K562 (cell line): ENCODE measurements around the gene GALNS. TPM values are rescaled to one million over a fixed set of nuclear protein-coding genes. Genes with fewer than 3 reads are reported as not detected.

Source experiments
- ATAC-seq: fragments of 200-7000 bp; cut with Tn5 transposase; 3 replicates; pipeline ENCODE4 v1.9.1; 2020; ENCODE audit warnings: moderate library complexity
- BruUV-seq: library from RNA; stranded (reverse); fragments of 400-500 nt; replicated peaks from 2 replicates; lab custom pipeline; 2021; lab: Mats Ljungman, UMichigan
- CTCF ChIA-PET: fragments of 300-600 bp; formaldehyde crosslinking; extraction: SDS; loops from one replicate; lab custom pipeline; 2021; ENCODE audit warnings: low intra/inter-chr PET ratio; lab: Yijun Ruan, JAX
- POLR2A ChIA-PET: fragments of 300-600, 350-650 bp; sonication (Branson Sonifier 250); formaldehyde crosslinking; extraction: SDS; loops from one replicate; lab custom pipeline; 2021; ENCODE audit warnings: antibody characterized with exemption, inconsistent platforms; lab: Yijun Ruan, JAX
- DNase-seq, 4 experiments: peaks; one replicate each; pipeline versions ENCODE4 v3.0.0 to v3.0.0-alpha.2; 2011 to 2018; ENCODE audit warnings: low spot score in 3 of 4, mixed read lengths in 3 of 4; ENCODE audit errors: extremely low read depth in 1 of 4
- FAIRE-seq: peaks from 2 replicates; lab custom pipeline; 2011; peaks lifted over from hg19 to GRCh38; lab: Jason Lieb, UNC
- H2AFZ ChIP-seq: 2 replicates; pipeline ENCODE4 v1.6.0; 2011; ENCODE audit warnings: low read depth, low read length, control low read depth, inconsistent platforms
- H3K27ac ChIP-seq: fragments of 200-600 bp; 3 replicates; pipeline ENCODE4 v1.8.0; 2011; ENCODE audit warnings: low read depth, mild to moderate bottlenecking, control low read depth, inconsistent platforms, low read length, moderate library complexity, mixed read lengths; ENCODE audit errors: extremely low read depth
- H3K27me3 ChIP-seq, 2 experiments: fragments of 300-600 bp in 1 of 2; 2 replicates in 1 of 2; 3 replicates in 1 of 2; pipeline versions ENCODE4 v1.6.0 to v1.8.0; 2011; ENCODE audit warnings: inconsistent platforms in 2 of 2, low read length in 2 of 2, mild to moderate bottlenecking in 1 of 2, mixed read lengths in 1 of 2, moderate library complexity in 1 of 2; ENCODE audit not compliant: control insufficient read depth in 2 of 2, insufficient read depth in 2 of 2
- H3K36me3 ChIP-seq: fragments of 300-600 bp; 3 replicates; pipeline ENCODE4 v1.8.0; 2011; ENCODE audit warnings: mild to moderate bottlenecking, low read length, inconsistent platforms; ENCODE audit not compliant: control insufficient read depth, insufficient read depth
- H3K4me1 ChIP-seq, 2 experiments: fragments of 200-600 bp in 1 of 2; replicated peaks in 1 of 2; 2 replicates in 1 of 2; 3 replicates in 1 of 2; pipeline versions ENCODE4 v1.5.1 to v1.8.0; 2011; ENCODE audit warnings: inconsistent platforms in 2 of 2, low read length in 2 of 2, mild to moderate bottlenecking in 1 of 2, mixed read lengths in 1 of 2, moderate library complexity in 1 of 2; ENCODE audit not compliant: control insufficient read depth in 2 of 2, insufficient read depth in 2 of 2
- H3K4me2 ChIP-seq: 2 replicates; pipeline ENCODE4 v1.6.1; 2011; ENCODE audit warnings: low read length, control low read depth, inconsistent platforms, mixed read lengths; ENCODE audit not compliant: insufficient read depth
- H3K4me3 ChIP-seq: fragments of 200-600 bp; sonication (generic), shearing (Covaris generic); 2 replicates; pipeline ENCODE4 v1.5.1; 2016; ENCODE audit warnings: control low read depth, inconsistent platforms
- H3K79me2 ChIP-seq: fragments of 200-600 bp; 3 replicates; pipeline ENCODE4 v1.8.0; 2011; ENCODE audit warnings: low read length, inconsistent platforms; ENCODE audit not compliant: control insufficient read depth, insufficient read depth
- H3K9ac ChIP-seq, 2 experiments: 2 replicates each; pipeline versions ENCODE4 v1.6.0 to v1.6.1; 2011; ENCODE audit warnings: low read depth in 2 of 2, low read length in 2 of 2, control low read depth in 1 of 2, inconsistent platforms in 1 of 2, mild to moderate bottlenecking in 1 of 2, mixed read lengths in 1 of 2; ENCODE audit not compliant: insufficient read depth in 1 of 2
- H3K9me1 ChIP-seq: one replicate; pipeline ENCODE4 v1.6.0; 2011; ENCODE audit warnings: inconsistent platforms, mild to moderate bottlenecking, low read length, moderate library complexity; ENCODE audit not compliant: control insufficient read depth, insufficient read depth
- H3K9me3 ChIP-seq: replicated peaks from 2 replicates; pipeline ENCODE4 v1.5.1; 2011; ENCODE audit warnings: low read depth, low read length, inconsistent platforms; ENCODE audit not compliant: control insufficient read depth, insufficient read depth
- H4K20me1 ChIP-seq: replicated peaks from 2 replicates; pipeline ENCODE4 v1.6.1; 2011; ENCODE audit warnings: low read length, inconsistent platforms, mixed read lengths; ENCODE audit not compliant: control insufficient read depth, insufficient read depth
- CREB1 ChIP-seq, 2 experiments: sonication (generic) in 1 of 2; formaldehyde crosslinking in 1 of 2; IDR thresholded peaks; 2 replicates each; pipeline versions ENCODE4 v1.6.1 to v1.8.0; 2012 to 2022; ENCODE audit warnings: inconsistent platforms in 1 of 2, mild to moderate bottlenecking in 1 of 2, missing genetic modification reagents in 1 of 2, moderate library complexity in 1 of 2
- POLR2G ChIP-seq: fragments of 200-400 bp; formaldehyde crosslinking; IDR thresholded peaks from 2 replicates; pipeline ENCODE4 v1.6.1; 2017; ENCODE audit warnings: low read depth, mild to moderate bottlenecking, antibody characterized with exemption, low read length, moderate library complexity
- ZBTB1 ChIP-seq: sonication (generic); formaldehyde crosslinking; IDR thresholded peaks from 2 replicates; pipeline ENCODE4 v1.8.1; 2023; ENCODE audit warnings: missing genetic modification reagents, low read depth, mild to moderate bottlenecking, borderline replicate concordance
- WGBS: fragments of 100-300 bp; shearing (Covaris generic); methylation state at CpG from one replicate; pipeline ENCODE4 v1.1.6; 2016; ENCODE audit warnings: low coverage, mixed read lengths; ENCODE audit not compliant: insufficient coverage; ENCODE audit errors: missing lambda C conversion rate; 5-methylcytosine and 5-hydroxymethylcytosine counted together
- in situ Hi-C: fragments of 300-500 bp; cut with MboI; formaldehyde crosslinking; loops from 4 replicates; pipeline ENCODE4 v1.15.0; 2018; ENCODE audit warnings: inconsistent platforms, mixed read lengths
- intact Hi-C: fragments of 100-400 bp; cut with micrococcal nuclease; formaldehyde crosslinking; loops from 2 replicates; pipeline ENCODE4 v1.14.2; 2022
- polyA plus RNA-seq, 8 experiments: library from polyadenylated mRNA; depleted of rRNA in 4 of 8; stranded (reverse) in 5 of 8; unstranded in 3 of 8; fragments of >200 nt; fragmentation: Nextera tagmentation in 2 of 8; fragmentation: Illumina TruSeq in 1 of 8; extraction: Ambion mirVana in 2 of 8; extraction: Trizol in 1 of 8; gene quantifications; 2 replicates each; pipeline versions ENCODE4 v1.2.1 to v1.2.3, GENCODE V29; 2011 to 2014; ENCODE audit warnings: inconsistent platforms in 1 of 8, missing spikeins in 1 of 8
- total RNA-seq, 7 experiments: library from RNA; depleted of rRNA in 6 of 7; stranded (reverse); fragments of >200 nt in 6 of 7; fragmentation: Illumina TruSeq in 2 of 7; extraction: Trizol in 2 of 7; gene quantifications; 2 replicates each; pipeline versions ENCODE4 v1.2.1 to v1.2.3, GENCODE V29; 2011 to 2021; ENCODE audit warnings: low replicate concordance in 1 of 7
- TF ChIP-seq, protein P1 (sequence below): fragments of 450-650 bp; IDR thresholded peaks from 2 replicates; pipeline ENCODE4 v1.6.1; 2016; ENCODE audit warnings: borderline replicate concordance
- TF ChIP-seq, protein P2 (sequence below): sonication (generic); formaldehyde crosslinking; IDR thresholded peaks from 2 replicates; pipeline ENCODE4 v1.8.0; 2022; ENCODE audit warnings: missing genetic modification reagents, mild to moderate bottlenecking, moderate library complexity, borderline replicate concordance

Gene GALNS
- total and polyA plus RNA-seq, 9 of the 15 experiments (the other 6 are each of a cell fraction or from before 2014, with no cell fraction given) = 0.38 to 13.2 (median 4.3) TPM

DNA sequence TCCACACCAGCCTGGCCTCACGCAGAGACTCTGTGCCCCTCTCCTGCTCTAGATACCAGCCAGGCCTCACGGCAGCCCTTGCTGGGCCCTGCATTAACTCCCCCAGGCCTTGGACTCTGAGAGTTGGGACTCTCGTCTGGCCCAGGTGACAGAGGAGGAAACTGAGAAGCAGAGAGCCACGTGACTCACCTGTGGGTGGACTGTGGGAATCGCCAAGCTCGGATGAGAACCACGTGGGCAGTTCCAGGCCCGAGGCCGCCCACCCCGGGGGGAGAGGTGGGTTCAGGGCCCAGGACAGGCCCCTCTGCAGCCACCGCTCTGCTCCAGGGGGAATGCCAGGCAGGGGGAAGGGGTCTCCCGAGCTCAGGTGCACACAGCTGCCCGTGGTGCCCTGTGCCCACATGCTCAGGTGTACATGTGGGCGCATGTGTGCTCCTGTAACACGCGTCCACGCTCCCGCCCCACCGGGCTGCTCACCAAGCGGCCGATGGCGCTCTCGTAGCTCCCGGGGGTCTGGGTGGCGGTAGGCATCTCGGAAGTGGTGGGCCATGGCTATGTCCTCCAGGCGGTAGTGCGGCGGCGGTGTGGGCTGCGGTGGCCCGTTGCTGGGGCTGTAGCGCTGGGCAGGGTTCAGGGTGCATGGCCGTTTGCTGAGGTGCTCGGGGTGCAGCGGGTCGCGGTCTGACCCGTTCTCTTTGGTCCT, 28.0 kb upstream of the GALNS start (continued):
- no peak for TF ChIP-seq CREB1 (IDR thresholded peaks at IDR 0.05)
- no peak for TF ChIP-seq CREB1 (CRISPR knock-in tag; IDR thresholded peaks at IDR 0.05)
- TF ChIP-seq, protein P1, sequence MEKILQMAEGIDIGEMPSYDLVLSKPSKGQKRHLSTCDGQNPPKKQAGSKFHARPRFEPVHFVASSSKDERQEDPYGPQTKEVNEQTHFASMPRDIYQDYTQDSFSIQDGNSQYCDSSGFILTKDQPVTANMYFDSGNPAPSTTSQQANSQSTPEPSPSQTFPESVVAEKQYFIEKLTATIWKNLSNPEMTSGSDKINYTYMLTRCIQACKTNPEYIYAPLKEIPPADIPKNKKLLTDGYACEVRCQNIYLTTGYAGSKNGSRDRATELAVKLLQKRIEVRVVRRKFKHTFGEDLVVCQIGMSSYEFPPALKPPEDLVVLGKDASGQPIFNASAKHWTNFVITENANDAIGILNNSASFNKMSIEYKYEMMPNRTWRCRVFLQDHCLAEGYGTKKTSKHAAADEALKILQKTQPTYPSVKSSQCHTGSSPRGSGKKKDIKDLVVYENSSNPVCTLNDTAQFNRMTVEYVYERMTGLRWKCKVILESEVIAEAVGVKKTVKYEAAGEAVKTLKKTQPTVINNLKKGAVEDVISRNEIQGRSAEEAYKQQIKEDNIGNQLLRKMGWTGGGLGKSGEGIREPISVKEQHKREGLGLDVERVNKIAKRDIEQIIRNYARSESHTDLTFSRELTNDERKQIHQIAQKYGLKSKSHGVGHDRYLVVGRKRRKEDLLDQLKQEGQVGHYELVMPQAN = no peak

DNA sequence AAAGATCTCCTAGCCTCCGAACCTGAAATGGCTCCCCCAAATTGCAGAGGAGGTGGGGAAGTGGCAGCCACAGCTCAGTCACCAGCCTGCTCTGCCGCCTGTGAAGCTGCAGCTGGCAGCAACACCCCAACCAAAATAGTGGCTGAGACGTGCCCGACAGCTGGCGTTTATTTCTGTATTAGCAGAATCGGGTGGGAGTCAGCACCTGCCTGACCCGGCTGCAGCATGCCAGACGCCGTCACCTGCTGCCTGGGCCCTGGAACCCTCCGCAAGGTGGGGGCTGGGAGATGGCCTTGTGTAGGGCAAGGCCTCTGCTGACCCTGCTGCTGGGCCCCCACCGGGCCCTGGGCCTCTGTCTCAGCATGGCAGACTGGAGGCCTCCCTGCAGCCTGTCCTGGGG, 27.2 kb upstream of the GALNS start:
- 99% methylated on average over 11 of the region's 11 CpGs for WGBS
- POLR2A ChIA-PET = no interaction called here
- H4K20me1 ChIP-seq = no peaks in the 10 kb centered on the region
- H3K4me1 ChIP-seq = peaks cover 0 to 92% of the 10 kb centered on the region in 2 experiments; a peak in 3 of 5 replicates
- intact Hi-C loops (no loop called here), in situ Hi-C loops (no loop called here)
- DNase-seq = no peak
- H3K27me3 ChIP-seq = no peaks in the 10 kb centered on the region
- H3K36me3 ChIP-seq = peaks cover 97% of the 10 kb centered on the region
- H3K4me2 ChIP-seq = no peak overlapping the region
- ATAC-seq = no peak
- BruUV-seq = no TSS peak
- no peak for FAIRE-seq
- no peak overlapping the region for H2AFZ ChIP-seq
- peaks cover 23% of the 10 kb centered on the region for H3K79me2 ChIP-seq
- H3K9me3 ChIP-seq = peaks cover 3% of the 10 kb centered on the region
- CTCF ChIA-PET = no interaction called here
- H3K4me3 ChIP-seq = no peak overlapping the region
- H3K9me1 ChIP-seq = no peaks in the 10 kb centered on the region
- no peak overlapping the region for H3K27ac ChIP-seq
- TF ChIP-seq, protein P2, sequence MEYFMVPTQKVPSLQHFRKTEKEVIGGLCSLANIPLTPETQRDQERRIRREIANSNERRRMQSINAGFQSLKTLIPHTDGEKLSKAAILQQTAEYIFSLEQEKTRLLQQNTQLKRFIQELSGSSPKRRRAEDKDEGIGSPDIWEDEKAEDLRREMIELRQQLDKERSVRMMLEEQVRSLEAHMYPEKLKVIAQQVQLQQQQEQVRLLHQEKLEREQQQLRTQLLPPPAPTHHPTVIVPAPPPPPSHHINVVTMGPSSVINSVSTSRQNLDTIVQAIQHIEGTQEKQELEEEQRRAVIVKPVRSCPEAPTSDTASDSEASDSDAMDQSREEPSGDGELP (CRISPR knock-in tag) = 0 out of 2 replicates have a peak, but pooled peaks have one; percentile 2
- TF ChIP-seq POLR2G (peak; percentile 10; the same call in 1 of the 2 replicates), ZBTB1 (CRISPR knock-in tag) (no peak)
- no peak overlapping the region for H3K9ac ChIP-seq
